Forelimb muscle (tissue), 1 donor: ENCODE measurements around the gene SCAI. TPM values are rescaled to one million over a fixed set of nuclear protein-coding genes. Genes with fewer than 3 reads are reported as not detected.
"Not testable (repeated sequence)": the region's sequence is repeated elsewhere in the genome, so short reads cannot be mapped to it uniquely, and the experiment has no call there.

Experiments used
- DNase-seq: peaks from one replicate; pipeline ENCODE4 v3.0.0-alpha.2; 2013; ENCODE audit warnings: low read depth
- polyA plus RNA-seq: library from polyadenylated mRNA; unstranded; fragments of 120-200 nt; gene quantifications from one replicate; pipeline ENCODE4 v1.2.1, GENCODE V29; 2013; ENCODE audit not compliant: insufficient read length

The SCAI gene
- polyA plus RNA-seq, 1 donor, result 9.3 TPM

DNA sequence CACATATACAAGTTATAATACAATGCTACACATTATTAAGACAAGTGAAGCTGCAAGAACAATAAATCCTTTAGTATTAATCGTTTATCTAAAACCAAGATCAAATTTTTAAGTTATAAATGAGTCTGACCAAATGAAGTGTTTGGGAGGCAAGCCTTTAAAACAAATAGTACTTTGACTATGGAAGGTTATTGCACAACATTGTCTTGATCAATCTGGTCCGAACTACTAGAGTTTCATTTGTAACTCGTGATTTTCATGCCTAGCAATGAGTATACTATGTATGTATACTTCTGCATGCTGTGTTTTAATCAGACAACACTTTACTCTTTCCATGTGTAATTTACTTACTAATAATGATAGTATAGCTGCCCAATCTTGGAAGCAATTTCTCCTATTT, 115.3 kb downstream of the SCAI start:
- no peak for DNase-seq

DNA sequence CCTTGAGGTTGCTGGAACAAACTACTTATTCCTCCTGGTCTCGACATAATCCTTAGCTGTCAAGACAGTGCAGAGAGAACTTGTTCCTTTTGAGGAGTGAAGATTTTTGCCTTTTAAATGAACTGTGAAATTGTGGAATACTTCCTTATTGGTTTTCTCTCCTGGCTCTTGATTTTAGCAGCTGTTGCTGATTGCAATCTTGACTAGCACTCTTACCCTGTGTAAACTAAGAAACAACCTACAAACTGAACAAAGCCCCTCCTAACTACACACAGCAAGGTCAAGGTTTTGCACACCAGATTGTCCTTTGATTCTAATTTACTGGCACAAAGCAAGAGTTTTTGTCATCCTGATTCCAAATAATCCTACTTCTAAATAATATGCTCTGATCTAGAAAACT, 118.4 kb downstream of the SCAI start:
- DNase-seq, result no peak

DNA sequence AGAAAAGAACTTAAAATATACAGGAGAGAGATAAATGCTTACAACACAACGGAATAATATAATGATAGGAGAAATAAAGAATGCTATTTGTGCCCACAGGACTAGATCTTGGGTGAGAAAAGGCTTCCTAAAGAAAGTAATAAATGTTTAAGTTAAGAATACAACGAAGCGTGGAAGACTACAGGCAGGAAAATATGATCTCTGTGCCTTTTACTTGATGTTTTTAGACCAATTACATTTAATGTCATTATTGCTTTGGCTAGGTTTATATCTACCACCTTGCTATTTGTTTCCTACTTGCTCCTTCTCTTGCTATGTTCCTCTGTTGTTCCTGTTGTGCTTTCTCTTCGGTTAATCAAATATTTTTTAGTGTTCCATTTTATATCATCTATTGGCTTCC, 122.3 kb downstream of the SCAI start:
- no peak for DNase-seq

DNA sequence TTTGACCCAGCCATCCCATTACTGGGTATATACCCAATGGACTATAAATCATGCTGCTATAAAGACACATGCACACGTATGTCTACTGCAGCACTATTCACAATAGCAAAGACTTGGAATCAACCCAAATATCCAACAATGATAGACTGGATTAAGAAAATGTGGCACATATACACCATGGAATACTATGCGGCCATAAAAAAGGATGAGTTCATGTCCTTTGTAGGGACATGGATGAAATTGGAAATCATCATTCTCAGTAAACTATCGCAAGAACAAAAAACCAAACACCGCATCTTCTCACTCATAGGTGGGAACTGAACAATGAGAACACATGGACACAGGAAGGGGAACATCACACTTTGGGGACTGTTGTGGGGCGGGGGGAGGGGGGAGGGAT, 127.7 kb downstream of the SCAI start:
- DNase-seq, result not testable (repeated sequence)

DNA sequence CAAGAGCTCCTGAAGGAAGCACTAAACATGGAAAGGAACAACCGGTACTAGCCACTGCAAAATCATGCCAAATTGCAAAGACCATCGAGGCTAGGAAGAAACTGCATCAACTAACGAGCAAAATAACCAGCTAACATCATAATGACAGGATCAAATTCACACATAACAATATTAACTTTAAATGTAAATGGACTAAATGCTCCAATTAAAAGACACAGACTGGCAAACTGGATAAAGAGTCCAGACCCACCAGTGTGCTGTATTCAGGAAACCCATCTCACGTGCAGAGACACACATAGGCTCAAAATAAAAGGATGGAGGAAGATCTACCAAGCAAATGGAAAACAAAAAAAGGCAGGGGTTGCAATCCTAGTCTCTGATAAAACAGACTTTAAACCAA, 131.3 kb downstream of the SCAI start:
- not testable (repeated sequence) for DNase-seq

DNA sequence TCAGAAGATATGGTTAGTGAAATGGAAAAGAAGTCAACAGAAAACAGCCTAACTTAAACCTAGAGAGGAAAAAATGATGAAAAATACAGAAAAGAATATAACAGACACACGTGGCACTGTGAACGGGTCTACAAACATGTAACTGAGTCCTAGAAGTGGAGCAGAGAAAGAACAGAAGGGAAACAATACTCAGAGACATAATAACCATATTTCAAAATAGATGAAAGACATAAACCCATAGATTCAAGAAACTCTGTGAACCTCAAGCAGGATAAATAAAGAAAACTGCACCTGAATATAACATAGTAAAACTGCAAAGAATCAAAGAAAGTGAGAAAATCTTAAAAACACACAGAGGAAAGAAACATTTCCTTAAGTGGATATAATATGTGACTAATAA, 134.7 kb downstream of the SCAI start:
- no peak for DNase-seq

DNA sequence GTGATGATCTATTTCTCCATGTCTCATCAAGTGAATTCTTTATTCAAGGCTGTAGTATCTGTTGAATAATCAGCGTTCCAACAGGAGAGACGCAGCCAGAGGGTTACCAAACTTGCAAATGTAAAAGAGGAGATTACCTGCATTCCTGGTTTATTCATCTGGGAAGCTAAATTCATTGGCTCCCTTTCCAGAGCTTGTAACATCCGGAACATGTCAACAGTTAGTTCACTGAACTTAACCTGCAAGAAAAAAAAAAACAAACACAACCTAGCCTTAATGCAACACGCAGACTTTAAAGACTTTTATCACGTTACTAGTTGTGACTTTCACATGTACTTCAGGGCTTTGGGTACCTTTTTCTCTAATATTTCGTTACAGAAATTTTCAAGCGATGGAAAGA, 140.0 kb downstream of the SCAI start:
- DNase-seq, result no peak

DNA sequence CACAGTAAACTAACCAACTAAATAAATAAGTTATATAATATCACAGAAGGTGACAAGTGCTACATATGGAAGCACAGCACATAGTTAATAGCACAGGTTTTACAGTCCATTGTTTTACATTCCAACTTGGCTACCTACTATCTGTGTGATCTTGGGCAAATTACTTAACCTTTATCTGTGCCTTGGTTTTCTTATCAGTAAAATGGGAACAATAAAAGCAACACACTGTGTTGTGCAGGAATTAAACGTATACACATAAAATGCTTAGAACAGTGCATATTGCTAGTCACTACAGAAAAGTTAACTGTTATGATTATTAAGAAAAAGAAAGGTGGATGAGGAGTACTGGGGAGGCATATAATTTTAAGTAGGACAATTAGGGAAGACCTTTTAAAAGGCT, 159.6 kb downstream of the SCAI start:
- DNase-seq, result no peak

DNA sequence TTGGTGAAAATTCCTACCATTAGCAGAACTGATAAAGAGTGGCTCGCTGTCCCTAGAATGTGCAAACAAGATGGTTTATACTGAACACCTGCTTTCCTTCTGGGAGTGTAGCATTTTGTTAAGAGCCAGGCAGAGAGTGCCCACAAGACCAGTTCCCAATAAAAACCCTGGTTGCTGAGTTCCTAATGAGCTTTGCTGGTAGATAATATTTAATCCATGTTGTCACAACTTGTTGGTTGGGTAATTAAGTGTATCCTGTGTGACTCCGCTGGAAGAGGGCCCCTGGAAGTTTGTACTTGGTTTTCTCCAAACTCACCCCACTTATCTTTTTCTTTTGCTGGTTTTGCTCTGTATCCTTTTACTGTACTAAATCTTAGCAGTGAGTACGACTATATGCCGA, 162.9 kb downstream of the SCAI start:
- DNase-seq, result no peak

DNA sequence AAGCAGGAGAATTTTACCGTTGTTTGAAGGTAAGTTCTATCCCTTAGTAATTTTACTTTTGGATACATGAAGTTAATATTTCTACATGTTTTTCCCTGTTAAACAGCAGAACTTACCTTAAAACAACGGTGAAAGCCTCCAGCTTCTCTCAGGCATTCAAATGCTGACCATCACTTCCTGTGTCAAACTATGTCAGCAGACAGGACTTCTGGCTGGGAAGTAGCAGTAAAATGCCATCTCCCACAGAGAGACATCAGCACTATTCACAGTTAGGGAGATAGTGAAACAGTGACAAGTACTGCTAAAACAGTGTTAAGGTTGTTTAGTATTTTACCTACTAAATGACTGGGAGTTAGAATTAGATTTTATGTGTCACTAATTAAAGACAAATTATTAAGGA, 168.2 kb downstream of the SCAI start:
- DNase-seq, result no peak

DNA sequence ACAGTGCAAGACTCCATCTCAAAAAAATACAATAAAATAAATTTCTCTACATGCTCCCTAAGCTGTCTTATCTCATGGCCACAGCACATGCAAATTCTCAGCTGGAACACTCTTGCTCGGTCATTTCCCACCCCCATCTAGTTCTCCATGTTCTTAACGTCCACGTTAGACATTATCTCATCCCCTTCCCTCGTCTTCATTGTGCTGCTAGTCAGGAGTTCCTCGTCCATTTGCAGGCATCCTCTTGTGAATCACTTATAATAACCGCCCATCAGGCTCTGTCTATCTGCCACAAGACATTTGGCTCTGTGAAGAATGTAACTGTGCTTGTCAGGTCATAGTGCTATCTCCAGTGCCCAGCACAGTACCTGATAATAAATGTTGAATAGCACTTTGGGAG, 169.5 kb downstream of the SCAI start:
- DNase-seq, result no peak

DNA sequence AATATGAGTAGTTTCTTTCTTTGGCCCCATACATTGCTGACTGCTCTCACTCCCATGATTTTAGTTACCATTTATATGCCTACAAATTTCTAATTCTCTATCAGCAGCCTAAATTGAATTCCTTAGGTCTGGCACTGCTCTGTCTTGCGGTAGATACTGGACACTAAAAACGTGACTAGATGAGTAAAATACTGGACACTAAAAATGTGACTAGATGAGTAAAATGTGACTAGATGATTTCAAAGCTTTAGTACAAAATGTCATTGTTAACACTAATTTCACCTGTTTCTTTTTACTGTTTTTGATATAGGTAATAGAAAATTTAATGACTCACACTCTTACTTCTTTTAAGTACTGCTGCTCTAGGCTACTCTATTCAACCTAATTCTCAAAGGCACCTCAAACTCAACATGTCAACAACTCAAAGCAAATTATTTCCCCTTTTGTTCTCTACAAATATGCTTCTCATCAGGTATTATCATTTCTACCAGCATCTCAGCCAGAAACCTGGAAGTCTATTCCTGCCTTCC, 171.0 kb downstream of the SCAI start:
- no peak for DNase-seq

DNA sequence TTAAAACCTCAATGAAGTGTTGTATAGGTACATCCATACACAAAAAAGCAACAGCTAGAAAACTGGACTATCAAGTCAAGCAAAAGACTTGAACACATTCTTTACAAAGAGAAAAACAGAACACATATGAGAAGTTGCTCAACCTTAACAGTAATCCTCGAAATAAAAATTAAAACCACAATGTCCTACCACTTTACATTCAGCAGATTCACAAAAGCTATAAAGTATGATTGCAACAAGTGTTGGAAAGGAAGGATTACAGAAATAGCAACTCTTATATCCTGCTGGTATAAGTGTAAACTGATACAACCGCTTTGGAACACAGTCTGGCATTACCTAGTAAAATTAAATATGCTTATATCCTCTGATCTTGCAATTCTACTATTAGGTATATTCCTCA, 173.9 kb downstream of the SCAI start:
- DNase-seq, result no peak

DNA sequence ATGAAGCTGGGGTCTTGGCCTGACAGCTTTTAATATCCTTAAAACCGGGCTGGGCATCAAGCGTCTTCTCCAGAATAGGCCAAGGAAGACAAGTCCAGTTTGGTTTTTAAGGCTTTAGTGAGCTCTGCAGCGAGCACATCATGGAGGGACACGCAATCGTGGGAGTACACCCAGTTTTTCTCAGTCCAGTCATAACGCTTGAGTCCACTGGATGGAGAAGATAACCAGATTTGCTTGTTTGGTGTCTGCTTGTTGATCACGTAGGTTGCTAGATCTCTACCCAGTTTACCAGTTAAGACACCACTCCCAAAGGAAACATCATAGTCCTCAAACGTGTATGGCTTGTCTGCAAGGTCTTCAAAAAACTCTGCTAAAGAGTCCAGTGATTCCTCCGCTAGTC, 175.1 kb downstream of the SCAI start:
- no peak for DNase-seq

DNA sequence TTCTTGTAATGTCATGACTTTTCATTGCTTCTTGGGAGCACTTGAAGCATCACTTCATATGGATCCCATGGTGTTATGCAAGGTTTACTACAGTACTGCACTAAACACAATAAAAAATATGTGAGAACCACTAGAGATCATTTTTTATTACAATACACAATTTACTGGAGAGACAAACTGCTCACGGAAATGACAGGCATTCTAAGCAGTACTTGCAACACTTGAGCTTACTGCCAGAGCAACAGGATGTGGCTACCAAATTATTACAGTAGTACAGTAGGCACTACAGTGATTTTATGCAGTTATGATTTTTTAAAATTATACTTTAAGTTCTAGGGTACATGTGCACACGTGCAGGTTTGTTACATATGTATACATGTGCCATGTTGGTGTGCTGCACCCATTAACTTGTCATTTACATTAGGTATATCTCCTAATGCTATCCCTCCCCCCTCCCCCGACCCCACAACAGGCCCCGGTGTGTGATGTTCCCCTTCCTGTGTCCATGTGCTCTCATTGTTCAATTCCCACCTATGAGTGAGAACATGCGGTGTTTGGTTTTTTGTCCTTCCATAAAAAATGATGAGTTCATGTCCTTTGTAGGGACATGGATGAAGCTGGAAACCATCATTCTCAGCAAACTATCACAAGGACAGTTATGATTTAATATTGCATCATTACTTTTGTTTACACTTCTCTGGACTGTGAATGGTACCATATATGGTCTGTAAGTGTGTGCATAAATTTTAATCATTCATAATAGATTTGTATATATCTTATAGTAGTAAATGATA, 177.4 kb downstream of the SCAI start:
- DNase-seq, result not testable (repeated sequence)

DNA sequence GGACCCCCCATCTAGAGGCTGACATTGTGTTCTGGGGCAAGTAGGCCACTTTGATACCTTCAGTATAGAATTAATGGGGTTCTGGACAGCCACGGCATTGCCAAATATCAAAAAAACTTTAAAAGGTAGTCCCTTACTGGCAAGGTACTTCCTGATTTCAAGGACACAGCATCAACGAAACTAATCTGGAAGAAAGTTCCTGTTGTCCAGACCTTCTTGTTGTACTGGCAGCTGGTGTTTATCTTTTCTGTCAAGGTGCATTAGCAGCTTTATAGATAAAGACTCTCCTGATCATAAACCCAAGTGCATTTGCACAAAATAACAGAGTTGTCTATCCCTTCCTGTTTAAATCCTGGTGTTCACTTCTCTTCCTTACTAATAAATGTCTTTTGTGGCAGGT, 178.7 kb downstream of the SCAI start:
- DNase-seq, result no peak

DNA sequence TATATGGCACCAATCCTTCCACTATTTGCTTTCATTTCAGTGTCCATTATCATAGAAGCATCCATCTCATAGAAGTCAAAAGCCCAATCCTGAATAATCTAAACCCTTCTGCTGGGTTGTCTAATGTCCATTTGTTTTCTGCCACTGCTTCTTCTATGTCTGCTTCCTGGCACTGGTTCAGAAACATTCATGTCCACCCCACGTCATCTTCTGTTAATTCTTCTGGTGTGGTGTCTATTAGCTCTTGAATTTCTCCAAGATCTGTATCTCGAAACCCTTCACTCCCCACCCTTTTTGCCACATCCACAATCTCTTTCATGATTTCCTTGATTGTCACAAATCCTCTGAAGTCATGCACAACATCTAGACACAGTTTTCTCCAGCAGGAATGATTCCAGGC, 179.3 kb downstream of the SCAI start:
- no peak for DNase-seq

DNA sequence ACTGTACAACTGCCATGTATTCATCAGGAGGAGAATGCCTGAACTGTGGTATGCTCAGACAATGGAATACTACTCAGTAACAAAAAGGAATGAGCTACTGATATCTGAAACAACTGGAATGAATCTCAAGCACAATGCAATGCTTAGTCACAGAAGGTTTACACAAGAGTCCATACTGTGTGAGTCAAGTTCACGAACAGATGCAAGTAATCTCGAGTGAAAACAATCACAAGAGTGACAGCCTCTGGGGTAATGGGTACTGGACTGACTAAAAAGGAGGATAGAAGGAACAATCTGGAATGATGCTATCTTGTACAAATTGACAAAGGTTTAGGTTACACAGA, 182.9 kb downstream of the SCAI start:
- no peak for DNase-seq

DNA sequence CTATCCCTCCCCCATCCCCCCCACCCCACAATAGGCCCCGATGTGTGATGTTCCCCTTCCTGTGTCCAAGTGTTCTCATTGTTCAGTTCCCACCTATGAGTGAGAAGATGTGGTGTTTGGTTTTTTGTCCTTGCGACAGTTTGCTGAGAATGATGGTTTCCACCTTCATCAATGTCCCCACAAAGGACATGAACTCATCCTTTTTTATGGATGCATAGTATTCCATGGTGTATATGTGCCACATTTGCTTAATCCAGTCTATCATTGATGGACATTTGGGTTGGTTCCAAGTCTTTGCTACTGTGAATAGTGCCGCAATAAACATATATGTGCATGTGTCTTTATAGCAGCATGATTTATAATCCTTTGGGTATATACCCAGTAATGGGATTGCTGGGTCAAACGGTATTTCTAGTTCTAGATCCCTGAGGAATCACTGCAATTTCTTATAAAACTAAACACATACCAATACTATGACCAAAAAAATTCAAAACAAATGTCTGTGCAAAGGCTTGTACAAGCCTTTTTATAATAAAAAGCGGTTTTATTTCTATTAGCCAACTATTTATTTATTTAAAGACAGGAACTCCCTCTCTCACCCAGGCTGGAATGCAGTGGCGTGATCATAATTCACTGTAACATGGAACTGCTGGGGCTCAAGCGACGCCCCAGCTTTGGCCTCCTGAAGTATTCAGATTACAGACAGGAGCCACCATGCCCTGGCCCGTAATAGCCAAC, 183.5 kb downstream of the SCAI start:
- not testable (repeated sequence) for DNase-seq

DNA sequence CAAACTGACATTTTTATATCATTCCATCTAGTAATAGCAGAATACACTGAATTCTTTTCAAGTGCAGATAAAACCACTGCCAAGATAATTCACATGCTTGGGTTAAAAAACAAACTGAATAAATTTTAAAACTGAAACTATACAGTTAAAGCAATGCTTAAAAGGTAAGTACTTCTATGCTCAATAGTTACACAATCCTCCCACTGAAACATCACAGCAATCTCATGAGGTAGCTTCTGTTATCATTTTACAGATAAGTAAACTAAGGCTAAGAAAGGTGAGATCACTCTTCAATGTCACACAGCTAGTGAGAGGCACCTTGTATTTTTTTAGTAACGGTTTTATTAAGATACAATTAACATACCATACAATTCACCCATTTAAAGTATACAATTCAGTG, 189.1 kb downstream of the SCAI start:
- DNase-seq, result no peak

DNA sequence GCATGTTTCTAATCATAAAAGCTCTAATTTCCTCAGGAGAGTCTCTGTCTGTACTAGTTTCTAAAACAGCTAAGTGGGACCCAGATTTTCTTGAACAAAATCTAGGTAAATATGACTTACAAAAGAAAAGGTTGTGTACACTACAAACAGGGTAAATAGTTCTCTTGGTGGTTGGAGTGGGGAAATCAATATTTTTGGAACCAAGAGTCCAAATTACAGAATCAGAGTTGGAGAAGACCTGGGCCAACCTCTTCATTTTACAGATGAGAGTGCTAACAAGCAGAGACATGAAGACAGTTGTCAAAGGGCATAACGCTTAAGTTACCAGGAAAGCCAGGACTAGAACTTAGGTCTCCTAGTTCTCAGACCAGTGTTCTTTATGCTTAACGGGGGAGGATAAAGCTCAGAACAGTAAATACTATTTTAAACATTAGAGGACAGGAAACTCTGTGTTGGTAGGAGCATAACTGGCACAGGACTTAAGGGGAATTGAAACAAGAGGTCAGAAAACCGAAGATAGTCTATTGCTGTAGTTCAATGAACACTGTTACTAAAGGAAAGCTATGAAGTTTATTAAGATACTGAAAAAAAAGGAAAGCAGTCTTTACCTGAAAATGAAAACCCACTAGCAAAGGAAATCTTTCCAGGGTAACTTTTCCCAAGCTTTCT, 193.1 kb downstream of the SCAI start:
- DNase-seq, result no peak

DNA sequence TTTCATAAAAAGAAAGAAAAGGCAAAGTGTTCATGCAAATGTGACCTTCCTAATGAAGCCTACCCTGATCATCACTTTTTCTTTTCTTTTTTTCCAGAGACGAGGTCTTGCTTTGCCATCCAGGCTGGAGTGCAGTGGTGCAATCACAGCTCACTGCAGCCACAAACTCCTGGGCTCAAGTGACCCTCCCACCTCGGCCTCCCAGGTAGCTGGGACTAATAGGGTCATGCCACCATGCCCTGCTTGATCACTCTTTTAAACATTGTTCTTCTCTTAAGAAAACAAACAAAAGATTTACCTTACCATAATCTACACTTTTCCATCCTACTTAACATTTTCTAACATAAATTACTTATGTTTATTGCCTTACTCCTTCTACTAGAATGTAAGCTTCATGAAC, 193.9 kb downstream of the SCAI start:
- DNase-seq, result no peak
